ENCODE results near the gene PON3.

Gene PON3

GRCh38 chr7:95396136-95397032, at the start of gene PON3:
Gene PON3, minus strand, starts transcription at chr7:95396375. Its CDS starts 25 bp downstream, at chr7:95396350.
- peak in 1 of 2 donors; percentile 17 for DNase-seq

GRCh38 chr7:95444796-95445195, 48.6 kb upstream of the PON3 start:
- no peak for DNase-seq

GRCh38 chr7:95441042-95441823, 45.1 kb upstream of the PON3 start:
- DNase-seq, result no peak

GRCh38 chr7:95440394-95441038, 44.3 kb upstream of the PON3 start:
- DNase-seq, result no peak

- DNase-seq, result no peak
These were observed 40.2 kb upstream of the PON3 start for GRCh38 chr7:95436407-95436806.

- no peak for DNase-seq
These were observed 39.2 kb upstream of the PON3 start for GRCh38 chr7:95435422-95435780.

- DNase-seq, result peak; percentile 31 to 55
These were observed 38.6 kb upstream of the PON3 start, which contains the start of gene PON2 for GRCh38 chr7:95434557-95435421. Gene PON2, minus strand, starts transcription at chr7:95435028. Its CDS starts 77 bp downstream, at chr7:95434951.

- no peak for DNase-seq
These were observed 37.9 kb upstream of the PON3 start for GRCh38 chr7:95433952-95434556.

- no peak for DNase-seq
These were observed 37.0 kb upstream of the PON3 start for GRCh38 chr7:95433129-95433528.

GRCh38 chr7:95432606-95433005, 36.4 kb upstream of the PON3 start:
- DNase-seq, result no peak

- no peak for DNase-seq
These were observed 34.7 kb upstream of the PON3 start for GRCh38 chr7:95430864-95431263.

- no peak for DNase-seq
These were observed 33.2 kb upstream of the PON3 start for GRCh38 chr7:95429241-95429990.

GRCh38 chr7:95427914-95428516, 31.8 kb upstream of the PON3 start:
- DNase-seq, result no peak

GRCh38 chr7:95427166-95427565, 31.0 kb upstream of the PON3 start:
- DNase-seq, result no peak

- no peak for DNase-seq
These were observed 29.5 kb upstream of the PON3 start for GRCh38 chr7:95425694-95426093.

- DNase-seq, result no peak
These were observed 28.5 kb upstream of the PON3 start for GRCh38 chr7:95424716-95425115.

GRCh38 chr7:95421847-95422444, 25.8 kb upstream of the PON3 start:
- DNase-seq, result no peak

- no peak for DNase-seq
These were observed 25.0 kb upstream of the PON3 start for GRCh38 chr7:95421000-95421846.

- no peak for DNase-seq
These were observed 15.9 kb upstream of the PON3 start for GRCh38 chr7:95412075-95412474.
